IMR-90 (cell line): ENCODE results near the gene BLTP3A. TPM values are rescaled to one million over a fixed set of nuclear protein-coding genes. Genes with fewer than 3 reads are reported as not detected.
A peak's percentile ranks its signal among the peaks of the same experiment; 100 is the strongest.
"Not testable (repeated sequence)": the region's sequence is repeated elsewhere in the genome, so short reads cannot be mapped to it uniquely, and the experiment has no call there.

Experiments used
- ATAC-seq: fragments of 200-7000 bp; cut with Tn5 transposase; 2 replicates; pipeline ENCODE4 v1.9.1; 2020; ENCODE audit warnings: low read depth, mild to moderate bottlenecking, moderate library complexity
- BruUV-seq: library from RNA; stranded (reverse); fragments of 400-500 nt; replicated peaks from 2 replicates; lab custom pipeline; 2021; lab: Mats Ljungman, UMichigan
- CTCF ChIA-PET: fragments of 300-600 bp; formaldehyde crosslinking; extraction: SDS; loops from one replicate; lab custom pipeline; 2021; ENCODE audit warnings: antibody characterized with exemption; lab: Yijun Ruan, JAX
- POLR2A ChIA-PET: fragments of 300-600 bp; sonication (Branson Sonifier 250); formaldehyde crosslinking; loops from one replicate; lab custom pipeline; 2022; ENCODE audit warnings: antibody characterized with exemption; ENCODE audit not compliant: unreplicated experiment; lab: Charles Lee
- DNase-seq: peaks from one replicate; pipeline ENCODE4 v3.0.0; 2013
- H2AFZ ChIP-seq: replicated peaks from 2 replicates; pipeline ENCODE3; 2013; ENCODE audit warnings: low read length, mild to moderate bottlenecking; ENCODE audit not compliant: poor library complexity
- H2AK5ac ChIP-seq: 2 replicates; pipeline ENCODE4 v1.6.1; 2013; ENCODE audit warnings: low read depth, low read length, inconsistent platforms
- H2AK9ac ChIP-seq: replicated peaks from 2 replicates; pipeline ENCODE3; 2013; ENCODE audit warnings: mild to moderate bottlenecking, low read depth, low read length, moderate library complexity; ENCODE audit not compliant: poor library complexity
- H2BK120ac ChIP-seq: 2 replicates; pipeline ENCODE4 v1.6.1; 2013; ENCODE audit warnings: low read depth, low read length, inconsistent platforms
- H2BK15ac ChIP-seq: 3 replicates; pipeline ENCODE4 v1.6.1; 2013; ENCODE audit warnings: low read depth, low read length, inconsistent platforms
- H2BK20ac ChIP-seq: 2 replicates; pipeline ENCODE4 v1.6.1; 2013; ENCODE audit warnings: low read depth, mild to moderate bottlenecking, inconsistent platforms, low read length, moderate library complexity
- H2BK5ac ChIP-seq: 2 replicates; pipeline ENCODE4 v1.6.1; 2013; ENCODE audit warnings: mild to moderate bottlenecking, low read depth, low read length, inconsistent platforms; ENCODE audit not compliant: poor library complexity, severe bottlenecking
- H3K14ac ChIP-seq: replicated peaks from 2 replicates; pipeline ENCODE4 v1.6.1; 2013; ENCODE audit warnings: low read depth, low read length, inconsistent platforms
- H3K18ac ChIP-seq: 2 replicates; pipeline ENCODE4 v1.6.1; 2013; ENCODE audit warnings: low read depth, low read length, control low read depth
- H3K23ac ChIP-seq: 2 replicates; pipeline ENCODE4 v1.6.1; 2013; ENCODE audit warnings: low read depth, low read length, inconsistent platforms
- H3K27ac ChIP-seq: 2 replicates; pipeline ENCODE4 v1.5.1; 2013; ENCODE audit warnings: mild to moderate bottlenecking, control low read depth, low read length; ENCODE audit not compliant: insufficient read depth
- H3K27me3 ChIP-seq: 2 replicates; pipeline ENCODE4 v1.6.1; 2013; ENCODE audit warnings: low read length; ENCODE audit not compliant: control insufficient read depth, insufficient read depth
- H3K36me3 ChIP-seq: 2 replicates; pipeline ENCODE4 v1.6.1; 2013; ENCODE audit warnings: low read length, mixed read lengths; ENCODE audit not compliant: control insufficient read depth, insufficient read depth
- H3K4ac ChIP-seq: 2 replicates; pipeline ENCODE4 v1.6.1; 2013; ENCODE audit warnings: low read depth, low read length, inconsistent platforms
- H3K4me1 ChIP-seq: 2 replicates; pipeline ENCODE4 v1.6.1; 2013; ENCODE audit warnings: low read length, mixed read lengths; ENCODE audit not compliant: control insufficient read depth, insufficient read depth
- H3K4me2 ChIP-seq: 2 replicates; pipeline ENCODE4 v1.6.1; 2013; ENCODE audit warnings: low read depth, mild to moderate bottlenecking, control low read depth, low read length, moderate library complexity
- H3K4me3 ChIP-seq: 2 replicates; pipeline ENCODE4 v1.5.1; 2013; ENCODE audit warnings: low read depth, mild to moderate bottlenecking, control low read depth, low read length, moderate library complexity; ENCODE audit not compliant: insufficient read depth
- H3K56ac ChIP-seq: 2 replicates; pipeline ENCODE4 v1.6.1; 2013; ENCODE audit warnings: low read length, inconsistent platforms; ENCODE audit not compliant: insufficient read depth; ENCODE audit errors: extremely low read depth
- H3K79me1 ChIP-seq, 2 experiments: 2 replicates each; pipeline ENCODE4 v1.6.1; 2013; ENCODE audit warnings: low read length in 2 of 2, inconsistent platforms in 1 of 2, low read depth in 1 of 2
- H3K9ac ChIP-seq: 2 replicates; pipeline ENCODE4 v1.6.1; 2013; ENCODE audit warnings: low read depth, low read length, control low read depth
- H3K9me1 ChIP-seq: 2 replicates; pipeline ENCODE4 v1.6.1; 2013; ENCODE audit warnings: low read length, inconsistent platforms; ENCODE audit not compliant: insufficient read depth
- H3K9me3 ChIP-seq: 2 replicates; pipeline ENCODE4 v1.6.1; 2013; ENCODE audit warnings: low read length; ENCODE audit not compliant: control insufficient read depth, insufficient read depth
- H4K20me1 ChIP-seq: 2 replicates; pipeline ENCODE4 v1.6.1; 2013; ENCODE audit warnings: low read length, inconsistent platforms; ENCODE audit not compliant: insufficient read depth
- H4K5ac ChIP-seq: 2 replicates; pipeline ENCODE4 v1.6.1; 2013; ENCODE audit warnings: mild to moderate bottlenecking, low read depth, low read length, control low read depth
- H4K8ac ChIP-seq, 2 experiments: 2 replicates each; pipeline ENCODE4 v1.6.1; 2013; ENCODE audit warnings: low read depth in 2 of 2, low read length in 2 of 2, control low read depth in 1 of 2, inconsistent platforms in 1 of 2
- H4K91ac ChIP-seq: 2 replicates; pipeline ENCODE4 v1.6.1; 2013; ENCODE audit warnings: low read depth, low read length, inconsistent platforms; ENCODE audit not compliant: insufficient read depth
- BHLHE40 ChIP-seq: fragments of 150-350 bp; IDR thresholded peaks from 2 replicates; pipeline ENCODE4 v1.6.1; 2016; ENCODE audit warnings: mild to moderate bottlenecking, low read depth, low read length
- CHD1 ChIP-seq: IDR thresholded peaks from 2 replicates; pipeline ENCODE4 v1.6.1; 2012; ENCODE audit warnings: low read depth, low read length, improper control_type of control experiment
- MAFK ChIP-seq: IDR thresholded peaks from 2 replicates; pipeline ENCODE4 v1.6.1; 2012; ENCODE audit warnings: low read depth, low read length, improper control_type of control experiment
- MAZ ChIP-seq: IDR thresholded peaks from 2 replicates; pipeline ENCODE4 v1.6.1; 2012; ENCODE audit warnings: low read depth, mild to moderate bottlenecking, low read length, improper control_type of control experiment, moderate library complexity, borderline replicate concordance
- NFE2L2 ChIP-seq: fragments of 150-350 bp; IDR thresholded peaks from 2 replicates; pipeline ENCODE4 v1.6.1; 2016; ENCODE audit warnings: low read depth, mild to moderate bottlenecking, low read length
- RAD21 ChIP-seq: IDR thresholded peaks from 2 replicates; pipeline ENCODE4 v1.6.1; 2012; ENCODE audit warnings: low read length, improper control_type of control experiment
- SMC3 ChIP-seq: fragments of 150-350 bp; IDR thresholded peaks from 2 replicates; pipeline ENCODE4 v1.6.1; 2016; ENCODE audit warnings: low read depth, mild to moderate bottlenecking, antibody characterized with exemption, low read length, moderate library complexity
- WGBS, 2 experiments: methylation state at CpG; one replicate each; pipeline versions ENCODE4 v1.1.5 to v1.1.7; 2013; ENCODE audit warnings: missing lambda C conversion rate in 2 of 2; ENCODE audit not compliant: insufficient read length in 1 of 2; ENCODE audit errors: extremely low coverage in 2 of 2; 5-methylcytosine and 5-hydroxymethylcytosine counted together
- dilution Hi-C: fragments of 300-500 bp; cut with HindIII; formaldehyde crosslinking; loops from one replicate; pipeline ENCODE4 v1.14.3; 2018; ENCODE audit warnings: low sequenced_read_pairs; ENCODE audit not compliant: unreplicated experiment
- in situ Hi-C: fragments of 300-500 bp; cut with MboI; formaldehyde crosslinking; loops from 3 replicates; pipeline ENCODE4 v1.14.3; 2019; ENCODE audit warnings: low sequenced_read_pairs, inconsistent platforms, mixed read lengths
- intact Hi-C: fragments of 100-400 bp; cut with micrococcal nuclease; formaldehyde crosslinking; loops from 2 replicates; pipeline ENCODE4 v1.10.0; 2022
- polyA plus RNA-seq, 3 experiments: library from polyadenylated mRNA; depleted of rRNA; stranded (reverse); fragments of >200 nt; gene quantifications; 2 replicates each; pipeline ENCODE4 v1.2.3, GENCODE V29; 2012; ENCODE audit warnings: low replicate concordance in 1 of 3
- total RNA-seq: library from RNA; depleted of rRNA; stranded (reverse); fragments of >200 nt; gene quantifications from 2 replicates; pipeline ENCODE4 v1.2.3, GENCODE V29; 2012

BLTP3A gene
- total and polyA plus RNA-seq, 2 of the 4 experiments (the other 2 are of a cell fraction): 3.0 to 4.7 TPM

- Histone ChIP-seq H3K4me2 (no peak overlapping the region), H3K4ac (no peak overlapping the region), H2AK9ac (no peak overlapping the region), H3K14ac (no peak overlapping the region), H3K18ac (no peak overlapping the region), H3K79me1 (no peaks in the 10 kb centered on the region; a peak in 1 of 4 replicates), H3K23ac (no peak overlapping the region), H2BK20ac (no peak overlapping the region), H3K27me3 (no peaks in the 10 kb centered on the region; the same call in 1 of the 2 replicates), H2BK5ac (no peak overlapping the region), H3K27ac (no peak overlapping the region), H3K9me3 (no peaks in the 10 kb centered on the region), H3K4me1 (no peaks in the 10 kb centered on the region), H3K36me3 (no peaks in the 10 kb centered on the region), H3K9ac (no peak overlapping the region), H2BK15ac (no peak overlapping the region), H4K8ac (no peak overlapping the region), H3K56ac (no peak overlapping the region), H3K4me3 (no peak overlapping the region), H3K9me1 (no peaks in the 10 kb centered on the region), H2AFZ (no peak overlapping the region), H2BK120ac (no peak overlapping the region), H4K91ac (no peak overlapping the region), H4K5ac (no peak overlapping the region), H4K20me1 (no peaks in the 10 kb centered on the region; the same call in 1 of the 2 replicates), H2AK5ac (no peak overlapping the region)
- DNase-seq (no peak), ATAC-seq (peak; percentile 27; the same call in 1 of the 2 replicates)
- ChIA-PET POLR2A (no interaction called here), CTCF (no interaction called here)
- TF ChIP-seq MAZ (no peak), MAFK (no peak), BHLHE40 (no peak), RAD21 (no peak), CHD1 (no peak), SMC3 (no peak), NFE2L2 (no peak)
- intact Hi-C loops: no loop called here
- no TSS peak for BruUV-seq
- dilution Hi-C loops: no loop called here
- in situ Hi-C loops: no loop called here
- no CpG with 5 or more reads among the region's 1 CpG for WGBS, 2 experiments
Measured at GRCh38 chr6:34817446-34817845, 25.6 kb downstream of the BLTP3A start.

- in situ Hi-C loops, H2AFZ ChIP-seq, H4K20me1 ChIP-seq, H3K9me3 ChIP-seq, DNase-seq, H3K36me3 ChIP-seq, H3K4ac ChIP-seq, H2AK9ac ChIP-seq, H3K79me1 ChIP-seq, H3K27me3 ChIP-seq, H2BK120ac ChIP-seq, POLR2A ChIA-PET, H2BK20ac ChIP-seq, H3K23ac ChIP-seq, H3K14ac ChIP-seq, H2BK15ac ChIP-seq, H3K56ac ChIP-seq, H2BK5ac ChIP-seq, H3K4me2 ChIP-seq, H4K8ac ChIP-seq, H2AK5ac ChIP-seq, H3K18ac ChIP-seq, BruUV-seq, H3K27ac ChIP-seq, H3K4me3 ChIP-seq, ATAC-seq, intact Hi-C loops, dilution Hi-C loops, H3K4me1 ChIP-seq, H4K5ac ChIP-seq, H4K91ac ChIP-seq, H3K9ac ChIP-seq, H3K9me1 ChIP-seq: not testable (repeated sequence)
- CTCF ChIA-PET: interaction anchor here (0.6 kb wide), 1 partner anchor 112 kb away, joined by 4 read pairs; no protein-coding TSS in a partner anchor
- WGBS, 2 experiments: no CpG with 5 or more reads among the region's 4 CpGs
Measured at GRCh38 chr6:34818872-34819570, 27.1 kb downstream of the BLTP3A start.
